Sigmoid colon (tissue), 4 donors: ENCODE measurements around the gene RXRG.

Source experiments
- CTCF ChIP-seq, 4 experiments: fragments of 450-650 bp in 3 of 4; fragments of 200-600 bp in 1 of 4; IDR thresholded peaks; one replicate each; pipeline ENCODE4 v1.5.1; 2016 to 2019; ENCODE audit warnings: antibody characterized with exemption in 4 of 4, mild to moderate bottlenecking in 3 of 4, moderate library complexity in 2 of 4
- EP300 ChIP-seq, 4 donors: sonication (generic); formaldehyde crosslinking; IDR thresholded peaks; one replicate each; pipeline ENCODE4 v1.6.1; 2017; ENCODE audit warnings: antibody characterized with exemption in 4 of 4

- TF ChIP-seq CTCF (IDR thresholded peaks at IDR 0.05) (no peak), EP300 (IDR thresholded peaks at IDR 0.05) (no peak)
Measured at GRCh38 chr1:165485716-165486115, 40.8 kb upstream of the RXRG start.
